Choroid plexus epithelial cell (primary cell): Measurements from ENCODE around the gene AP3M1.
"Not testable (repeated sequence)": the region's sequence is repeated elsewhere in the genome, so short reads cannot be mapped to it uniquely, and the experiment has no call there.

Experiments
- DNase-seq: peaks from one replicate; pipeline ENCODE4 v3.0.0-alpha.2; 2010; ENCODE audit warnings: low read depth
- H3K4me3 ChIP-seq: 2 replicates; pipeline ENCODE4 v1.5.1; 2011; ENCODE audit warnings: low read depth, mild to moderate bottlenecking, control low read depth, low read length, moderate library complexity
- CTCF ChIP-seq: conservative IDR thresholded peaks from 2 replicates; pipeline ENCODE4 v1.5.1; 2011; ENCODE audit warnings: low read depth, mild to moderate bottlenecking, control low read depth, inconsistent platforms, low read length, moderate library complexity

AP3M1 gene

GRCh38 chr10:74150204-74150989 lies at the start of gene AP3M1:
Gene AP3M1, minus strand, starts transcription at chr10:74150828. Its CDS starts 12,449 bp downstream, at chr10:74138379.
- peak within 1 kb of the TSS; percentile 100 for H3K4me3 ChIP-seq
- no peak for DNase-seq
- no peak for TF ChIP-seq CTCF

GRCh38 chr10:74199315-74199714 lies 48.7 kb upstream of the AP3M1 start:
- TF ChIP-seq CTCF, result no peak
- H3K4me3 ChIP-seq, result no peak overlapping the region
- DNase-seq, result no peak

GRCh38 chr10:74194999-74195398 lies 44.4 kb upstream of the AP3M1 start:
- no peak overlapping the region for H3K4me3 ChIP-seq
- no peak for DNase-seq
- no peak for TF ChIP-seq CTCF

GRCh38 chr10:74194545-74194944 lies 43.9 kb upstream of the AP3M1 start:
- no peak for DNase-seq
- no peak overlapping the region for H3K4me3 ChIP-seq
- TF ChIP-seq CTCF, result no peak

- H3K4me3 ChIP-seq, result no peak overlapping the region
- DNase-seq, result no peak
- TF ChIP-seq CTCF, result no peak
Observed at GRCh38 chr10:74190494-74190893, 39.9 kb upstream of the AP3M1 start.

GRCh38 chr10:74189999-74190421 lies 39.4 kb upstream of the AP3M1 start:
- TF ChIP-seq CTCF, result no peak
- peak; percentile 94 for DNase-seq

GRCh38 chr10:74188617-74189016 lies 38.0 kb upstream of the AP3M1 start:
- DNase-seq, H3K4me3 ChIP-seq: not testable (repeated sequence)

More at GRCh38 chr10:74189999-74190421, 39.4 kb upstream of the AP3M1 start:
- H3K4me3 ChIP-seq, result peak overlapping the region; percentile 12
